Small intestine (tissue), 7 donors: ENCODE data around the gene ATG12. TPM values are rescaled to one million over a fixed set of nuclear protein-coding genes. Genes with fewer than 3 reads are reported as not detected.
A peak's percentile ranks its signal among the peaks of the same experiment; 100 is the strongest.

Experiments used
- DNase-seq, 2 donors: peaks; one replicate each; pipeline versions ENCODE4 v3.0.0 to v3.0.0-alpha.2; 2013
- FAIRE-seq: peaks from 2 replicates; lab custom pipeline; 2012; peaks lifted over from hg19 to GRCh38; lab: Jason Lieb, UNC
- H3K27ac ChIP-seq, 3 donors: one replicate each; pipeline ENCODE4 v1.5.1; 2013; ENCODE audit warnings: low read length in 2 of 3, mild to moderate bottlenecking in 2 of 3, control low read depth in 1 of 3, inconsistent platforms in 1 of 3, low read depth in 1 of 3, moderate library complexity in 1 of 3
- H3K27me3 ChIP-seq, 3 donors: one replicate each; pipeline ENCODE4 v1.6.1; 2013; ENCODE audit warnings: low read length in 3 of 3, inconsistent platforms in 1 of 3; ENCODE audit not compliant: control insufficient read depth in 3 of 3, insufficient read depth in 3 of 3
- H3K36me3 ChIP-seq, 3 donors: one replicate each; pipeline ENCODE4 v1.6.1; 2013; ENCODE audit warnings: low read length in 3 of 3, inconsistent platforms in 1 of 3, low read depth in 1 of 3, mild to moderate bottlenecking in 1 of 3, moderate library complexity in 1 of 3; ENCODE audit not compliant: control insufficient read depth in 3 of 3, insufficient read depth in 2 of 3
- H3K4me1 ChIP-seq, 3 donors: one replicate each; pipeline ENCODE4 v1.6.1; 2013; ENCODE audit warnings: low read length in 2 of 3, inconsistent platforms in 1 of 3, low read depth in 1 of 3, mild to moderate bottlenecking in 1 of 3, moderate library complexity in 1 of 3; ENCODE audit not compliant: control insufficient read depth in 3 of 3, insufficient read depth in 2 of 3
- H3K4me3 ChIP-seq, 3 donors: one replicate each; pipeline ENCODE4 v1.5.1; 2013; ENCODE audit warnings: low read length in 3 of 3, control low read depth in 1 of 3, inconsistent platforms in 1 of 3, low read depth in 1 of 3, mild to moderate bottlenecking in 1 of 3, moderate library complexity in 1 of 3
- H3K9me3 ChIP-seq, 2 donors: one replicate each; pipeline ENCODE4 v1.6.1; 2013; ENCODE audit warnings: low read depth in 1 of 2, low read length in 1 of 2; ENCODE audit not compliant: control insufficient read depth in 2 of 2, insufficient read depth in 1 of 2
- WGBS, 3 donors: extraction: QIAGEN DNeasy Blood & Tissue Kit; methylation state at CpG; one replicate each; pipeline ENCODE4 v1.1.7; 2013; 5-methylcytosine and 5-hydroxymethylcytosine counted together
- polyA plus RNA-seq, 4 donors: library from polyadenylated mRNA; stranded (reverse) in 3 of 4; unstranded in 1 of 4; fragments of 200-250 nt in 3 of 4; fragments of 120-200 nt in 1 of 4; gene quantifications; one replicate each; pipeline versions ENCODE4 v1.2.1 to v1.2.3, GENCODE V29; 2013
- donor health status: healthy with polysubstance abuse.
- donor health status: control.
- donor health status: control.
- donor health status: Bipolar disorder and iron deficiency.
- donor health status: healthy.

ATG12 gene
- polyA plus RNA-seq, 4 donors, result 28.6 to 76.7 (median 30.2) TPM

DNA sequence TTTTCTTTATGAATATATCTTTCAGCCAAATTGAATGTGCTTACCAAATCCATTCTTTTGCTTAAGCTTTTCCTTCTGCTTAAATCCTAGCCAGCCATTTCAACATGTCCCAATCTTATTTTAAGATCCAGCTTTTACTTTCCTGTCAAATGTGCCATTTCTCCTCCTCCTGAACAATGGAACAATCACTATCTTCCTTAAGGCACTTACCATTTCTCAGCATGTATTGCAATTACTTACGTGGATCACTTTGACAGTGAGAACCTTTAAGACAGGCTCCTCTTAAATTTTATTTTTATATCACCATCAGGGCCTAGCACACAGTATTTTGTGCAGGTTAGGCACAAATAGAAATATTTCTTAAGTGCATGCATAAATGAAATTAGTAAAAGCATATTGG is 20.5 kb downstream of the ATG12 start:
- WGBS, 3 donors, result 87 to 97% (median 88%) methylated on average over 1 of the region's 1 CpG
- Histone ChIP-seq H3K27me3 (peaks cover 0 to 25% (median 12%) of the 10 kb centered on the region in 3 donors), H3K27ac (no peak overlapping the region), H3K4me1 (peaks cover 0 to 9% (median 4%) of the 10 kb centered on the region in 3 donors), H3K9me3 (peaks cover 0 to 5% of the 10 kb centered on the region in 2 donors), H3K36me3 (no peaks in the 10 kb centered on the region), H3K4me3 (no peak overlapping the region)
- FAIRE-seq (no peak), DNase-seq (no peak)

DNA sequence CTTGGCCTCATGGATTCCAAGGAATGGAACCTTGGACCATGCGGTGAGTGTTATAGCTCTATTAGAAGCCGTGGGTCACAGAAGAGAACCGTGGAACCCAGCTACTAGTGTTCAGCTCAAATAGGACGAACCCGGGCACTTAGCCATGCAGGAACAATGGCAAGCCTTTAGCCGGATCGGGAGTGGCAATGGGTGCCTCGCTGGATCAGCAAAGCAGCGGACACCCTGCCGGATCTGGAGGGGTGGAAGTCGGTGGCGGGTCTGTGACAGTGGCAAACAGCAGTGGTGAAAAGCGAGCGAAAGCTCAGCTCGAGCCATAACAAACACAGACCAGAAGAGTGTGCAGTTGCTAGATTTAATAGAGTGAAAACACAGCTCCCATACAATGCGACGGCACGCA is 22.5 kb downstream of the ATG12 start:
- Histone ChIP-seq H3K27me3 (peaks cover 0 to 45% (median 25%) of the 10 kb centered on the region in 3 donors), H3K27ac (no peak overlapping the region), H3K36me3 (no peaks in the 10 kb centered on the region), H3K4me3 (no peak overlapping the region), H3K9me3 (no peaks in the 10 kb centered on the region), H3K4me1 (peaks cover 0 to 9% (median 4%) of the 10 kb centered on the region in 3 donors)
- 90 to 93% (median 90%) methylated on average over 18 of the region's 18 CpGs for WGBS, 3 donors
- FAIRE-seq (no peak), DNase-seq (no peak)

DNA sequence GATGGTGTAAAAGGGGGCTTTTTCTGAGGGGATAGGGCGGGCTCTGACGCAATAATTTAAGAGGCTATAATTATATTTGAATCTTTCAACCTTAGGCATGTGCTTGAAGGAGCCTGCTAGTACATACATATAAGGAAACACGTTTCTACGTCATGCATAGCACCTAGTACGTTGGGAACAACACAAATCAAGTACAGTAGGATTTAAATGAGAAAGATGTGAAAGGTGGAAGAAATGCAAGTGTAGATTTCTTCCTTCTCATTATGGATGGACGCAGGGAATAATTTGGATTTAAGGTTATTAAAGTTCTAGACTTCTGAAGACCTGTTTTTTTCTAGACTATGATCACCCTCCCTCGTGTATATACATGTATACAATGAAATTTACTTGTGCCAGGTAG is 24.0 kb downstream of the ATG12 start:
- no peak overlapping the region for H3K4me3 ChIP-seq

DNA sequence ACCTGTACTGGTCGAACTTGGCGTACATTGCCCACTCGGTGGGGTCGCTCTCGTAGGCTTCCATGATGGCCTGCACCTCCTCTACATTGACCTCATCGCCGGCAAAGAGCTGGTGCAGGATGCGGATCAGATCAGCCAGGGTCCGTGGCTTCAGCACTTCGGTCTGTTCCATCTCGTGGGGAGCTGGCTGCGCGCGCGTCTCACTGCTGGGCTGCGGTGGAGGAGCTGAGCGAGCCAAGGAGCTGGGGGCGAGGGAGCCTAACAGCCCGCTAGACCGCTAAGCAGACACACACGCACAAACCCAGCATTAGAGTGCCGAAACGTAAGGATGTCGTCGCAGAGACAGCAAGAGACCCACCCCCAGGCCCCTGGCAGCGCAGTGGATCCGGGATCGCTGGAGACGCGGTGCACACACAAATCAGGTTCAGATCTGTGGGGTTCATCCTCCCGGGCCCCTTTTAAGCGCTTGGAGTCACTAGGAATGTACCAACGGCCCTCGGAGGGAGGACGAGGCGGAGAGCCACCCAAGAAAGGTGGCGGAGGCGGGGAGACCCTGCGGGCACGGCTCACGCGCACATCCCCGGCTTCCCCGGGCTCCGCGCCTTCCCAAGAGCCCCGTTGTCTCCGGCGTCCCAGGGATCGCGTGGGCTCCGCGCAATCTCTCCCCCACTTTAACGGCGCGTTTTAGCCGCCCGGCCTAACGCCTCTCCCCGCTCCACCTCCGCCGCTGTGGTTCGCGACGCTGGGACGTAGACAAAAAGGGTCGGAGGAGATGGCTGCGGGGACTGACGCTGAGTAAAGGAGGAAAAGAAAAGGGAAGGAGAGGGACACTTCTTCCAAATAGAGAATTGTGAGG is 24.9 kb downstream of the ATG12 start, which contains the start of gene CDO1:
Gene CDO1 (minus strand): TSS at position 434 of the 856 bp plus-strand sequence. CDS start 262 bp downstream, at position 172.
- WGBS, 3 donors, result 2 to 8% (median 7%) methylated on average over 63 to 69 of the region's 69 CpGs
- H3K27me3 ChIP-seq, result peaks cover 0 to 43% (median 26%) of the 10 kb centered on the region in 3 donors

More for the DNA sequence above, 24.0 kb downstream of the ATG12 start:
- DNase-seq (no peak), FAIRE-seq (no peak)
- Histone ChIP-seq H3K36me3 (no peaks in the 10 kb centered on the region), H3K9me3 (no peaks in the 10 kb centered on the region), H3K27me3 (peaks cover 0 to 47% (median 26%) of the 10 kb centered on the region in 3 donors), H3K27ac (no peak overlapping the region), H3K4me1 (peaks cover 0 to 9% (median 4%) of the 10 kb centered on the region in 3 donors)
- WGBS, 3 donors, result 78 to 89% (median 78%) methylated on average over 7 of the region's 7 CpGs

DNA sequence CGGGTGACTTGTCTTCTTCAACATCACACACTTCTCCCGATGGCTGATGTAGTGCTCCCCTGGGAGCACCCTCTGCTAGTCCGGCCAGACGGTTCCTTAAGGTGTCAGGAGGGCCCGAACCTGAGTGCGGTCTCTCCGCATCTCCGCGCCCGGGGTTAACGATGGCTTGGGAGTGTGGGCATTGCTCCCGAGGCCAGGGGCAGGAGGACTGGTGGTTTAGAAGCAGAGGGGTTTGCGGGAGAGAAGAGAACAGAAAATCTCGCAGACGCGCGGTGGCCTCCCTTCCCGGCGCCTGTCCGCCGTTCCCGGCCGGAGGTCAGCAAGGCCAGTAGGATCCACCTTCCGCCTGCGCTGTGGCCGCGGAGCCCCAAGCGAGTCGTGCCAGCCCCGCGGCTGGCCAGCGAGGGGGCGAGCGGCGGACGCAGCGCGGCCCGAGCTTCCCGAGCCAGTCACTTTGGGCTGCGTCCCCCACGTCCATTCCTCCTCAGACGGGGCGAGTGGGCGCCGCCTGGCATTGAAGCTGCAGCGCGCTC is 25.6 kb downstream of the ATG12 start:
- peaks cover 0 to 9% (median 4%) of the 10 kb centered on the region in 3 donors for H3K4me1 ChIP-seq
- 2 to 7% (median 5%) methylated on average over 34 to 48 of the region's 48 CpGs for WGBS, 3 donors
- no peaks in the 10 kb centered on the region for H3K36me3 ChIP-seq
- H3K9me3 ChIP-seq, result no peaks in the 10 kb centered on the region
- peak overlapping the region in 1 of 3 donors; percentile 59 for H3K4me3 ChIP-seq
- H3K27me3 ChIP-seq, result peaks cover 0 to 43% (median 26%) of the 10 kb centered on the region in 3 donors
- H3K27ac ChIP-seq, result peak overlapping the region in 1 of 3 donors; percentile 57
- FAIRE-seq (no peak), DNase-seq (no peak)

More for the DNA sequence above, 24.9 kb downstream of the ATG12 start, which contains the start of gene CDO1:
- H3K4me3 ChIP-seq, result peak within 1 kb of the TSS in 2 of 3 donors; percentile 2 to 59
- peaks cover 0 to 9% (median 4%) of the 10 kb centered on the region in 3 donors for H3K4me1 ChIP-seq
- DNase-seq (peak in 1 of 2 donors; percentile 54), FAIRE-seq (no peak)
- H3K27ac ChIP-seq, result peak within 1 kb of the TSS in 2 of 3 donors; percentile 52 to 57
- H3K9me3 ChIP-seq, result no peaks in the 10 kb centered on the region
- H3K36me3 ChIP-seq, result no peaks in the 10 kb centered on the region

DNA sequence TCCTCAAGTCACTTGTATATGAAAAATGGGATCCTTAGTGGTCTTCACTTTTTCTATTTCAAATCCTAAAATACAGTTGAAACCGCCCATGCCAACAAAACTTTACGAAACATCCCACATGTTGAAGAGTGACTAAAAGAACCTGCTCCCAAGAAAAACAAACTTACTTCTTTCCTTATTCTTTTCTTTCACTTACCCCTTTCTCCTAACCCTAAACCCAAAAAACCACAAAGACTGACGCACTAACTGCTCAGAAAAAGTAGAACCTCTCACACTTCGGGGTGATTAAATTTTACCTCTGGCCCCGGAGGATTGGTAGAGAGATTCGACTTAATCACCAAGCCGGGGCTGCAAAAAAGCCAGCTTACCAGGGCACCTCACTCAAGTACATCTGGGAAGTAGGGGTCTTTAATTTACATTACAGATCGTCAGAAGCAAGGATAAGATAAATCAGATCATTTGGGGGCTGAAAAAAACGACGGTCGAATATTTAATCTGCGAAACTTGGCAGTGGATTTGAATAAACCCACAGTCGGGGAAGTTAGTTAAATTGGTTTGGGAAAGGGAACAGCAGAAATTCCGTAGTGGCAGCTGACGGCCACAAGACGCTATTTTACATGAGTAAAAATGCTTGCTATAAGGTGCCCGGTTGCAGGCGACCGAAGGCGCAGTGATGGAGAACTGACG is 26.2 kb downstream of the ATG12 start:
- Histone ChIP-seq H3K27ac (no peak overlapping the region), H3K9me3 (no peaks in the 10 kb centered on the region), H3K4me1 (peaks cover 0 to 9% (median 4%) of the 10 kb centered on the region in 3 donors), H3K4me3 (peak overlapping the region in 1 of 3 donors; percentile 59), H3K27me3 (peaks cover 0 to 43% (median 26%) of the 10 kb centered on the region in 3 donors), H3K36me3 (no peaks in the 10 kb centered on the region)
- DNase-seq (no peak), FAIRE-seq (no peak)
- 29 to 35% (median 35%) methylated on average over 21 of the region's 21 CpGs for WGBS, 3 donors

DNA sequence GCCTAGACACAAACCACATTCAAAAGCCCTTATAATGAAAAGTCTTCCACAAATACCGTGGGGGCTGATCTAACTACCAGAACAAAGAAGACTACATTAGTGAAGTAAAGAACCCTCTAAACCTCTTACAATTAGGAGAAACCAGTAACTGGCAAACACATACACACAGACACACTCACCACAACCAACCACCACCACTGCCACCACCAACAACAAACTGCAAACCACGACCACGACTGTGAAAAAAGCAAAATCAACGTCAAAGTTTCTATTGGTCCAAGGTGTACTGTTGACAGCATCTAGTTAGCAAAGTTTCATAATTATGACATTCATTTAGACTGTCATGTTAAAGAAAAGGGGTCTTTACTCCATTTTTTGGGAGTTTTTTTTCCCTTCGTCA is 27.6 kb downstream of the ATG12 start:
- no peak for DNase-seq
- peaks cover 0 to 45% (median 26%) of the 10 kb centered on the region in 3 donors for H3K27me3 ChIP-seq
- 69 to 80% (median 73%) methylated on average over 5 of the region's 5 CpGs for WGBS, 3 donors
- H3K27ac ChIP-seq, result no peak overlapping the region
- H3K9me3 ChIP-seq, result no peaks in the 10 kb centered on the region
- H3K36me3 ChIP-seq, result no peaks in the 10 kb centered on the region
- H3K4me1 ChIP-seq, result peaks cover 0 to 9% (median 4%) of the 10 kb centered on the region in 3 donors
- H3K4me3 ChIP-seq, result no peak overlapping the region
- FAIRE-seq, result no peak

DNA sequence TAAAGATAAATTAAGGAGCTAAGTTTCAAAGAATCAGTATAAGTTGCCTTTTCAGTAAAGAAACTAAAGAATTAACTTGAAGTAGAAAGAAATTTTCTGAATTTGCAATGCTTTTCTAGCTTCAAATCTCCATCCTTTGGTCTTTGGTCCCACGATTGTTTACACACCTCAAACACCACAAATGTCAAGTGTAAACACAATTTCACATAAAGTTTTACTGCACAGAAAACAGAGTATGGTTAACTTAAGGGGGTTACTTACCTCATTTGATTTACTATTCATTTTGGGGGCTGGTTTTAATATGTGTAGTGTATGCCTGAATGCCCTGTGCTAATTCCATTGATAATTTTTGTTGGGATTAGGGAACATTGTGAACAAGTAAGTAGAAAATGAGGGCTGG is 29.0 kb downstream of the ATG12 start:
- Histone ChIP-seq H3K4me1 (peaks cover 0 to 9% (median 4%) of the 10 kb centered on the region in 3 donors), H3K36me3 (no peaks in the 10 kb centered on the region), H3K27ac (no peak overlapping the region), H3K27me3 (peaks cover 0 to 40% (median 25%) of the 10 kb centered on the region in 3 donors), H3K9me3 (no peaks in the 10 kb centered on the region), H3K4me3 (no peak overlapping the region)
- WGBS, 3 donors, result 29 to 59% (median 35%) methylated on average over 1 of the region's 1 CpG
- FAIRE-seq (no peak), DNase-seq (no peak)
